HCT116 (cell line): Measurements from ENCODE around the gene PNN. TPM values are rescaled to one million over a fixed set of nuclear protein-coding genes. Genes with fewer than 3 reads are reported as not detected.

Experiments used
- ATAC-seq: fragments of 200-7000 bp; cut with Tn5 transposase; 2 replicates; pipeline ENCODE4 v1.9.1; 2020; ENCODE audit warnings: mild to moderate bottlenecking, moderate library complexity
- BruUV-seq: library from RNA; stranded (reverse); fragments of 400-500 nt; replicated peaks from 2 replicates; lab custom pipeline; 2021; lab: Mats Ljungman, UMichigan
- CTCF ChIA-PET: fragments of 300-600 bp; sonication (Branson Sonifier 250); formaldehyde crosslinking; loops from one replicate; lab custom pipeline; 2021; ENCODE audit warnings: antibody characterized with exemption; lab: Charles Lee
- POLR2A ChIA-PET: fragments of 300-600, 350-600 bp; sonication (Branson Sonifier 250); formaldehyde crosslinking; loops from one replicate; lab custom pipeline; 2021; ENCODE audit warnings: antibody characterized with exemption; lab: Charles Lee
- RAD21 ChIA-PET, 2 experiments: fragments of 300-600 bp; sonication (Branson Sonifier 250); formaldehyde crosslinking; loops; one replicate each; lab custom pipeline; 2023; ENCODE audit warnings: low total read pairs in 2 of 2; ENCODE audit not compliant: uncharacterized antibody in 2 of 2, unreplicated experiment in 2 of 2, low non-redundant PET in 1 of 2; lab: Charles Lee
- DNase-seq: peaks from one replicate; pipeline ENCODE4 v3.0.0-alpha.2; 2010; ENCODE audit warnings: low read depth, low spot score
- H2AFZ ChIP-seq: fragments of 200-600 bp; shearing (Covaris generic), sonication (generic); 2 replicates; pipeline ENCODE4 v1.6.1; 2017; ENCODE audit warnings: low read depth, mixed run types, mixed read lengths, antibody characterized with exemption, low read length; ENCODE audit not compliant: poor library complexity, severe bottlenecking
- H3K27ac ChIP-seq: 2 replicates; pipeline ENCODE4 v1.5.1; 2012; ENCODE audit warnings: low read depth, low read length
- H3K27me3 ChIP-seq: fragments of 200-600 bp; sonication (generic); 2 replicates; pipeline ENCODE4 v1.6.1; 2016; ENCODE audit warnings: mixed run types, low read length, mixed read lengths; ENCODE audit not compliant: insufficient read depth
- H3K36me3 ChIP-seq, 2 experiments: fragments of 200-500 bp in 1 of 2; fragments of 200-600 bp in 1 of 2; sonication (Bioruptor generic) in 1 of 2; sonication (generic) in 1 of 2; 2 replicates each; pipeline versions ENCODE4 v1.5.1 to v1.6.1; 2014 to 2016; ENCODE audit warnings: low read length in 2 of 2, inconsistent platforms in 1 of 2, mixed read lengths in 1 of 2, mixed run types in 1 of 2; ENCODE audit not compliant: insufficient read depth in 2 of 2, control insufficient read depth in 1 of 2
- H3K4me1 ChIP-seq, 2 experiments: fragments of 200-600 bp in 1 of 2; sonication (generic) in 1 of 2; 2 replicates each; pipeline versions ENCODE4 v1.5.1 to v1.6.1; 2012 to 2017; ENCODE audit warnings: low read length in 2 of 2, inconsistent platforms in 1 of 2, mild to moderate bottlenecking in 1 of 2, mixed read lengths in 1 of 2, mixed run types in 1 of 2, moderate library complexity in 1 of 2; ENCODE audit not compliant: insufficient read depth in 2 of 2, control insufficient read depth in 1 of 2
- H3K4me2 ChIP-seq: fragments of 200-600 bp; sonication (generic); 2 replicates; pipeline ENCODE4 v1.6.1; 2017; ENCODE audit warnings: mixed run types, low read length, mixed read lengths
- H3K4me3 ChIP-seq, 2 experiments: fragments of 200-600 bp in 1 of 2; sonication (generic) in 1 of 2; replicated peaks in 1 of 2; 2 replicates each; pipeline ENCODE4 v1.5.1; 2011 to 2016; ENCODE audit warnings: low read length in 2 of 2, control low read depth in 1 of 2, low read depth in 1 of 2, mild to moderate bottlenecking in 1 of 2, mixed read lengths in 1 of 2, mixed run types in 1 of 2
- H3K79me2 ChIP-seq: fragments of 200-600 bp; sonication (generic); 2 replicates; pipeline ENCODE4 v1.6.1; 2017; ENCODE audit warnings: mild to moderate bottlenecking, mixed run types, low read length, moderate library complexity, mixed read lengths; ENCODE audit not compliant: insufficient read depth
- H3K9ac ChIP-seq: fragments of 200-600 bp; sonication (generic); 2 replicates; pipeline ENCODE4 v1.6.1; 2016; ENCODE audit warnings: low read length, mixed read lengths
- H3K9me2 ChIP-seq: fragments of 200-600 bp; sonication (generic), shearing (Covaris generic); 2 replicates; pipeline ENCODE4 v1.6.1; 2017; ENCODE audit warnings: mixed run types, mild to moderate bottlenecking, moderate library complexity; ENCODE audit not compliant: insufficient read depth
- H3K9me3 ChIP-seq, 2 experiments: fragments of 200-500 bp in 1 of 2; fragments of 200-600 bp in 1 of 2; sonication (Bioruptor generic) in 1 of 2; sonication (generic) in 1 of 2; 2 replicates each; pipeline ENCODE4 v1.6.1; 2014 to 2017; ENCODE audit warnings: low read length in 2 of 2, mixed read lengths in 2 of 2, inconsistent platforms in 1 of 2, low read depth in 1 of 2, mild to moderate bottlenecking in 1 of 2, mixed run types in 1 of 2, moderate library complexity in 1 of 2; ENCODE audit not compliant: control insufficient read depth in 1 of 2, insufficient read depth in 1 of 2
- H4K20me1 ChIP-seq: fragments of 200-600 bp; sonication (generic), shearing (Covaris generic); 2 replicates; pipeline ENCODE4 v1.6.1; 2017; ENCODE audit warnings: mixed run types, mild to moderate bottlenecking, moderate library complexity; ENCODE audit not compliant: insufficient read depth
- ATF3 ChIP-seq: IDR thresholded peaks from 2 replicates; pipeline ENCODE4 v1.6.1; 2012
- CBX3 ChIP-seq: IDR thresholded peaks from 2 replicates; pipeline ENCODE4 v1.6.1; 2012; ENCODE audit warnings: low read depth
- CEBPB ChIP-seq: IDR thresholded peaks from 2 replicates; pipeline ENCODE4 v1.6.1; 2012; ENCODE audit warnings: low read depth
- CTCF ChIP-seq, 3 experiments: fragments of 200-600 bp in 1 of 3; sonication (generic) in 1 of 3; IDR thresholded peaks in 2 of 3; conservative IDR thresholded peaks in 1 of 3; 2 replicates each; pipeline ENCODE4 v1.5.1; 2012 to 2017; ENCODE audit warnings: low read depth in 2 of 3, low read length in 2 of 3, antibody characterized with exemption in 1 of 3, borderline replicate concordance in 1 of 3, control low read depth in 1 of 3, mild to moderate bottlenecking in 1 of 3, mixed read lengths in 1 of 3, mixed run types in 1 of 3, moderate library complexity in 1 of 3; ENCODE audit not compliant: insufficient read depth in 1 of 3
- EGR1 ChIP-seq: IDR thresholded peaks from 2 replicates; pipeline ENCODE4 v1.6.1; 2012; ENCODE audit warnings: low read depth
- ELF1 ChIP-seq: IDR thresholded peaks from 2 replicates; pipeline ENCODE4 v1.6.1; 2012; ENCODE audit warnings: low read depth, borderline replicate concordance
- EZH2 ChIP-seq: fragments of 200-600 bp; sonication (generic); IDR thresholded peaks from 2 replicates; pipeline ENCODE4 v1.6.1; 2017; ENCODE audit warnings: antibody characterized with exemption, mixed run types
- EZH2phosphoT487 ChIP-seq: fragments of 200-600 bp; IDR thresholded peaks from 2 replicates; pipeline ENCODE4 v1.6.1; 2018; ENCODE audit warnings: antibody characterized with exemption, borderline replicate concordance
- FOSL1 ChIP-seq: IDR thresholded peaks from 2 replicates; pipeline ENCODE4 v1.6.1; 2012; ENCODE audit warnings: low read depth
- JUND ChIP-seq: IDR thresholded peaks from 2 replicates; pipeline ENCODE4 v1.6.1; 2012
- MAX ChIP-seq: IDR thresholded peaks from 2 replicates; pipeline ENCODE4 v1.6.1; 2012
- POLR2A ChIP-seq: IDR thresholded peaks from 2 replicates; pipeline ENCODE4 v1.7.0; 2011; ENCODE audit warnings: borderline replicate concordance; ENCODE audit not compliant: insufficient read depth, insufficient read length; ENCODE audit errors: extremely low read depth
- SIN3A ChIP-seq: IDR thresholded peaks from 2 replicates; pipeline ENCODE4 v1.6.1; 2012; ENCODE audit warnings: low read depth
- SP1 ChIP-seq: IDR thresholded peaks from 2 replicates; pipeline ENCODE4 v1.6.1; 2012; ENCODE audit warnings: low read depth
- SRF ChIP-seq: IDR thresholded peaks from 2 replicates; pipeline ENCODE4 v1.6.1; 2012; ENCODE audit warnings: low read depth
- TCF7L2 ChIP-seq: IDR thresholded peaks from 2 replicates; pipeline ENCODE4 v1.7.0; 2011; ENCODE audit warnings: borderline replicate concordance, inconsistent platforms; ENCODE audit not compliant: insufficient read depth, insufficient read length; ENCODE audit errors: extremely low read depth
- YY1 ChIP-seq: IDR thresholded peaks from 2 replicates; pipeline ENCODE4 v1.6.1; 2011; ENCODE audit warnings: low read length, low read depth, moderate library complexity, mild to moderate bottlenecking; ENCODE audit not compliant: insufficient replicate concordance; ENCODE audit errors: extremely low read depth
- ZBTB33 ChIP-seq: IDR thresholded peaks from 2 replicates; pipeline ENCODE4 v1.6.1; 2011; ENCODE audit warnings: mild to moderate bottlenecking, low read length, moderate library complexity; ENCODE audit not compliant: insufficient replicate concordance; ENCODE audit errors: extremely low read depth
- ZFX ChIP-seq: fragments of 450-650 bp; IDR thresholded peaks from 2 replicates; pipeline ENCODE4 v1.6.1; 2017
- ZNF274 ChIP-seq: fragments of 200-500 bp; sonication (Bioruptor generic); IDR thresholded peaks from 2 replicates; pipeline ENCODE4 v1.6.1; 2014; ENCODE audit warnings: mild to moderate bottlenecking, low read depth, low read length, inconsistent platforms
- intact Hi-C: fragments of 100-400 bp; cut with micrococcal nuclease; formaldehyde crosslinking; loops from 2 replicates; pipeline ENCODE4 v1.10.0; 2022
- total RNA-seq: library from RNA; stranded (reverse); gene quantifications from one replicate; pipeline ENCODE4 v1.2.1, GENCODE V29; 2021; ENCODE audit not compliant: unreplicated experiment

The PNN gene
- total RNA-seq, 1 experiment from 2014 or later: 97.9 TPM

GRCh38 chr14:39217214-39217879, 42.3 kb downstream of the PNN start:
- Histone ChIP-seq H3K4me1 (peaks cover 31 to 63% of the 10 kb centered on the region in 2 experiments), H3K27ac (peak overlapping the region; percentile 80), H3K36me3 (no peaks in the 10 kb centered on the region), H4K20me1 (no peaks in the 10 kb centered on the region), H3K4me3 (peak overlapping the region; percentile 31 to 50), H3K9ac (peak overlapping the region; percentile 65), H3K4me2 (peak overlapping the region; percentile 78), H3K9me3 (no peaks in the 10 kb centered on the region), H2AFZ (peak overlapping the region; percentile 88), H3K79me2 (no peaks in the 10 kb centered on the region), H3K9me2 (no peaks in the 10 kb centered on the region), H3K27me3 (no peaks in the 10 kb centered on the region)
- TSS peak; percentile 81 for BruUV-seq
- POLR2A ChIA-PET: interaction anchor here (0.6 to 1.6 kb wide), 6 partner anchors 19 to 103 kb away, joined by 3 read pairs; partner anchors contain the start of genes GEMIN2, PNN and TRAPPC6B
- intact Hi-C loops: loop anchor here (5.0 kb wide), 1 partner anchor 50 kb away; no protein-coding TSS in a partner anchor
- ATAC-seq (peak; percentile 73), DNase-seq (peak; percentile 79)
- RAD21 ChIA-PET: interaction anchor here in 1 of 2 experiments (1.2 kb wide), 1 partner anchor 47 kb away, joined by 5 read pairs; the partner anchor contains the start of gene TRAPPC6B
- CTCF ChIA-PET: no interaction called here
- TF ChIP-seq EGR1 (peak; percentile 42; the same call in 1 of the 2 replicates), CTCF (IDR thresholded peaks at IDR 0.05 in 2 of 3, conservative IDR thresholded peaks at IDR 0.05 in 1 of 3; ENCODE audit: borderline replicate concordance in 1 of 3, insufficient read depth in 1 of 3, low read depth in 2 of 3, low read length in 2 of 3) (no peak), ZFX (no peak), POLR2A (no peak), YY1 (peak; percentile 63), MAX (peak; percentile 52; the same call in 1 of the 2 replicates), TCF7L2 (no peak), ZBTB33 (no peak), JUND (peak; percentile 23; the same call in 1 of the 2 replicates), EZH2 (no peak), CEBPB (0 out of 2 replicates have a peak, but pooled peaks have one; percentile 8), ZNF274 (no peak), ATF3 (no peak), CBX3 (no peak), ELF1 (0 out of 2 replicates have a peak, but pooled peaks have one; percentile 22), SRF (no peak), SP1 (peak; percentile 69; the same call in 1 of the 2 replicates), SIN3A (peak; percentile 61), EZH2phosphoT487 (no peak), FOSL1 (peak; percentile 47)
